Activated B cell treated with CpG ODN at 0.5 μM for 24 hours (primary cell): ENCODE data around the gene ADCY5. TPM values are rescaled to one million over a fixed set of nuclear protein-coding genes. Genes with fewer than 3 reads are reported as not detected.
"Not testable (repeated sequence)": the region's sequence is repeated elsewhere in the genome, so short reads cannot be mapped to it uniquely, and the experiment has no call there.

Experiments used
- ATAC-seq: fragments of 200-7000 bp; cut with Tn5 transposase; one replicate; pipeline ENCODE4 v1.10.0; 2021; ENCODE audit warnings: low read depth, mild to moderate bottlenecking, moderate library complexity
- CTCF ChIA-PET: fragments of 350-600 bp; sonication (Branson Sonifier 250); formaldehyde crosslinking; loops from one replicate; lab custom pipeline; 2021; ENCODE audit warnings: antibody characterized with exemption; lab: Charles Lee
- POLR2A ChIA-PET: fragments of 350-600 bp; sonication (Branson Sonifier 250); formaldehyde crosslinking; loops from one replicate; lab custom pipeline; 2021; ENCODE audit warnings: antibody characterized with exemption; lab: Charles Lee
- DNase-seq: peaks from one replicate; pipeline ENCODE4 v3.0.0; 2022
- H3K27ac Mint-ChIP-seq: one replicate; pipeline ENCODE4 v1.8.0; 2020; ENCODE audit warnings: mixed read lengths
- H3K27me3 Mint-ChIP-seq: one replicate; pipeline ENCODE4 v1.8.0; 2021; ENCODE audit warnings: mixed read lengths
- H3K36me3 Mint-ChIP-seq: one replicate; pipeline ENCODE4 v1.8.0; 2021; ENCODE audit warnings: low read depth, mixed read lengths
- H3K4me1 Mint-ChIP-seq: one replicate; pipeline ENCODE4 v1.8.0; 2021; ENCODE audit warnings: mixed read lengths
- H3K4me3 Mint-ChIP-seq: one replicate; pipeline ENCODE4 v1.8.0; 2020; ENCODE audit warnings: mild to moderate bottlenecking, mixed read lengths
- H3K9me3 Mint-ChIP-seq: one replicate; pipeline ENCODE4 v1.8.0; 2020; ENCODE audit warnings: mixed read lengths
- CTCF ChIP-seq: fragments of 200-600 bp; IDR thresholded peaks from one replicate; pipeline ENCODE4 v1.8.0; 2022; ENCODE audit warnings: antibody characterized with exemption, mild to moderate bottlenecking
- intact Hi-C: fragments of 100-400 bp; cut with micrococcal nuclease; formaldehyde crosslinking; loops from one replicate; pipeline ENCODE4 v1.15.1; 2024
- total RNA-seq: library from RNA; stranded (reverse); gene quantifications from 2 replicates; pipeline ENCODE4 v1.2.3, GENCODE V29; 2022

Gene ADCY5
- total RNA-seq, 1 donor from 2014 or later, result not detected

DNA sequence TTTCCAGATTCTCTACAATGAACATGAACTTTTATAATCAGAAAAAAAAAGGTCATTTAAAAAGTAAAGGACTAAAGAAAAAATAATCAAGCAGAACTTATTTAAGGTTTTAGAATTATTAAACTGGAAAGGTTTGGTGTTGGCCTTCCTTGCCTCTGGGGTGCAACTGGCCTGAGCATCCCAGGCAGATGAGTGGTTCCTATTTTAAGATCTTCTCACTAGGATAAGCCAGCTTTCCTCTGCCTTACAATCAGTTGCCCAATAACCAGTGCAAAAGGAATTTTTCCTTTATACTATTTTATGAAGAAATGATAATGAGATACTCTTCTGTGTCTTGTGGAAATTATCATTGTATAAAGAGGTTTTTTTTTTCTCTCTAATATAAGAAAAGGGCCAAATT lies 190.5 kb downstream of the ADCY5 start:
- H3K36me3 Mint-ChIP-seq, result peaks cover 16% of the 10 kb centered on the region
- H3K27ac Mint-ChIP-seq, result no peak overlapping the region
- no peak for DNase-seq
- ATAC-seq, result no peak
- H3K27me3 Mint-ChIP-seq, result no peaks in the 10 kb centered on the region
- TF ChIP-seq CTCF, result no peak
- H3K4me3 Mint-ChIP-seq, result no peak overlapping the region
- ChIA-PET POLR2A (no interaction called here), CTCF (no interaction called here)
- intact Hi-C loops, result loop anchor here (2.0 to 10.0 kb wide), 4 partner anchors 230 to 866 kb away; no protein-coding TSS in a partner anchor
- H3K4me1 Mint-ChIP-seq, result no peaks in the 10 kb centered on the region
- H3K9me3 Mint-ChIP-seq, result no peaks in the 10 kb centered on the region

GRCh38 chr3:123256256-123256655 lies 192.6 kb downstream of the ADCY5 start:
- no peaks in the 10 kb centered on the region for H3K9me3 Mint-ChIP-seq
- no peak overlapping the region for H3K27ac Mint-ChIP-seq
- no peak overlapping the region for H3K4me3 Mint-ChIP-seq
- ChIA-PET CTCF (no interaction called here), POLR2A (interaction anchor here (0.7 kb wide), 1 partner anchor 11 kb away, joined by 5 read pairs; no protein-coding TSS in a partner anchor)
- H3K36me3 Mint-ChIP-seq, result peaks cover 17% of the 10 kb centered on the region
- no peaks in the 10 kb centered on the region for H3K4me1 Mint-ChIP-seq
- no peaks in the 10 kb centered on the region for H3K27me3 Mint-ChIP-seq
- no peak for DNase-seq
- ATAC-seq, result no peak
- TF ChIP-seq CTCF, result no peak
- intact Hi-C loops, result loop anchor here (5.0 to 10.0 kb wide), 3 partner anchors 314 to 864 kb away; no protein-coding TSS in a partner anchor

- intact Hi-C loops, result no loop called here
- Mint-ChIP-seq H3K4me3 (no peak overlapping the region), H3K27ac (no peak overlapping the region), H3K27me3 (no peaks in the 10 kb centered on the region), H3K36me3 (peaks cover 64% of the 10 kb centered on the region), H3K9me3 (no peaks in the 10 kb centered on the region), H3K4me1 (no peaks in the 10 kb centered on the region)
- ChIA-PET POLR2A (no interaction called here), CTCF (no interaction called here)
- TF ChIP-seq CTCF, result no peak
- DNase-seq (no peak), ATAC-seq (no peak)
Measured at GRCh38 chr3:123246866-123247265, 202.0 kb downstream of the ADCY5 start.

- intact Hi-C loops, result no loop called here
- no peak for TF ChIP-seq CTCF
- no peaks in the 10 kb centered on the region for H3K9me3 Mint-ChIP-seq
- no peaks in the 10 kb centered on the region for H3K4me1 Mint-ChIP-seq
- ATAC-seq (no peak), DNase-seq (no peak)
- POLR2A ChIA-PET, result no interaction called here
- H3K27ac Mint-ChIP-seq, result no peak overlapping the region
- peaks cover 71% of the 10 kb centered on the region for H3K36me3 Mint-ChIP-seq
- H3K4me3 Mint-ChIP-seq, result no peak overlapping the region
- no peaks in the 10 kb centered on the region for H3K27me3 Mint-ChIP-seq
- CTCF ChIA-PET, result no interaction called here
Measured at GRCh38 chr3:123244128-123244527, 204.8 kb downstream of the ADCY5 start.

- no peaks in the 10 kb centered on the region for H3K4me1 Mint-ChIP-seq
- H3K27me3 Mint-ChIP-seq, result no peaks in the 10 kb centered on the region
- peaks cover 60% of the 10 kb centered on the region for H3K36me3 Mint-ChIP-seq
- no peak overlapping the region for H3K4me3 Mint-ChIP-seq
- intact Hi-C loops, result no loop called here
- no peak for TF ChIP-seq CTCF
- no peak overlapping the region for H3K27ac Mint-ChIP-seq
- ChIA-PET CTCF (no interaction called here), POLR2A (no interaction called here)
- no peak for DNase-seq
- ATAC-seq, result no peak
- no peaks in the 10 kb centered on the region for H3K9me3 Mint-ChIP-seq
Measured at GRCh38 chr3:123239756-123240155, 209.1 kb downstream of the ADCY5 start.

GRCh38 chr3:123239186-123239585 lies 209.7 kb downstream of the ADCY5 start:
- H3K36me3 Mint-ChIP-seq, result peaks cover 57% of the 10 kb centered on the region
- ATAC-seq, intact Hi-C loops, H3K27me3 Mint-ChIP-seq, H3K9me3 Mint-ChIP-seq, POLR2A ChIA-PET, CTCF ChIA-PET, H3K4me1 Mint-ChIP-seq, H3K4me3 Mint-ChIP-seq, DNase-seq, H3K27ac Mint-ChIP-seq: not testable (repeated sequence)
